RCC 7860 (cell line): Measurements from ENCODE around the gene EIF3B.
"Not testable (repeated sequence)": the region's sequence is repeated elsewhere in the genome, so short reads cannot be mapped to it uniquely, and the experiment has no call there.

ENCODE experiments used
- DNase-seq: peaks from one replicate; pipeline ENCODE4 v3.0.0-alpha.2; 2015; ENCODE audit warnings: low spot score
- FAIRE-seq: peaks from 2 replicates; lab custom pipeline; 2012; peaks lifted over from hg19 to GRCh38; lab: Jason Lieb, UNC

EIF3B gene

GRCh38 chr7:2374830-2375728 lies 20.5 kb downstream of the EIF3B start:
- DNase-seq (no peak), FAIRE-seq (no peak)

GRCh38 chr7:2376351-2377154 lies 21.9 kb downstream of the EIF3B start:
- FAIRE-seq (no peak), DNase-seq (no peak)

GRCh38 chr7:2377492-2377891 lies 22.9 kb downstream of the EIF3B start:
- not testable (repeated sequence) for DNase-seq, FAIRE-seq

- not testable (repeated sequence) for FAIRE-seq, DNase-seq
Measured at GRCh38 chr7:2378125-2378524, 23.5 kb downstream of the EIF3B start.

GRCh38 chr7:2379161-2379560 lies 24.5 kb downstream of the EIF3B start:
- no peak for FAIRE-seq
- no peak for DNase-seq

GRCh38 chr7:2379821-2380450 lies 25.3 kb downstream of the EIF3B start:
- FAIRE-seq (no peak), DNase-seq (no peak)

- FAIRE-seq = no peak
Measured at GRCh38 chr7:2380461-2380860, 25.8 kb downstream of the EIF3B start.

GRCh38 chr7:2381227-2381626 lies 26.6 kb downstream of the EIF3B start:
- FAIRE-seq = no peak
- DNase-seq = no peak

More at GRCh38 chr7:2380461-2380860, 25.8 kb downstream of the EIF3B start:
- DNase-seq = no peak

GRCh38 chr7:2381881-2382509 lies 27.4 kb downstream of the EIF3B start:
- DNase-seq (no peak), FAIRE-seq (no peak)

GRCh38 chr7:2383543-2384274 lies 29.1 kb downstream of the EIF3B start:
- FAIRE-seq = no peak
- no peak for DNase-seq

- no peak for DNase-seq
Measured at GRCh38 chr7:2384354-2385243, 30.0 kb downstream of the EIF3B start.

GRCh38 chr7:2386122-2386521 lies 31.5 kb downstream of the EIF3B start:
- FAIRE-seq = not testable (repeated sequence)
- DNase-seq = peak; percentile 9

More at GRCh38 chr7:2384354-2385243, 30.0 kb downstream of the EIF3B start:
- no peak for FAIRE-seq

GRCh38 chr7:2386964-2387669 lies 32.5 kb downstream of the EIF3B start:
- DNase-seq (no peak), FAIRE-seq (no peak)

- DNase-seq (no peak), FAIRE-seq (no peak)
Measured at GRCh38 chr7:2387897-2388636, 33.4 kb downstream of the EIF3B start.

- FAIRE-seq (no peak), DNase-seq (no peak)
Measured at GRCh38 chr7:2388637-2388954, 34.0 kb downstream of the EIF3B start.

GRCh38 chr7:2390020-2390816 lies 35.6 kb downstream of the EIF3B start:
- not testable (repeated sequence) for FAIRE-seq, DNase-seq

- DNase-seq (no peak), FAIRE-seq (no peak)
Measured at GRCh38 chr7:2393706-2394105, 39.1 kb downstream of the EIF3B start.
